IPS-18c (cell line): Measurements from ENCODE around the gene TBC1D22A.

Experiments used
- H3K4me3 ChIP-seq: 2 replicates; pipeline ENCODE4 v1.7.0; 2013; ENCODE audit warnings: low read depth, mild to moderate bottlenecking, low read length, moderate library complexity; ENCODE audit not compliant: insufficient read depth
- H3K9me3 ChIP-seq: one replicate; pipeline ENCODE4 v1.6.1; 2013; ENCODE audit warnings: mild to moderate bottlenecking, low read length, moderate library complexity; ENCODE audit not compliant: control insufficient read depth, insufficient read depth

TBC1D22A gene

DNA sequence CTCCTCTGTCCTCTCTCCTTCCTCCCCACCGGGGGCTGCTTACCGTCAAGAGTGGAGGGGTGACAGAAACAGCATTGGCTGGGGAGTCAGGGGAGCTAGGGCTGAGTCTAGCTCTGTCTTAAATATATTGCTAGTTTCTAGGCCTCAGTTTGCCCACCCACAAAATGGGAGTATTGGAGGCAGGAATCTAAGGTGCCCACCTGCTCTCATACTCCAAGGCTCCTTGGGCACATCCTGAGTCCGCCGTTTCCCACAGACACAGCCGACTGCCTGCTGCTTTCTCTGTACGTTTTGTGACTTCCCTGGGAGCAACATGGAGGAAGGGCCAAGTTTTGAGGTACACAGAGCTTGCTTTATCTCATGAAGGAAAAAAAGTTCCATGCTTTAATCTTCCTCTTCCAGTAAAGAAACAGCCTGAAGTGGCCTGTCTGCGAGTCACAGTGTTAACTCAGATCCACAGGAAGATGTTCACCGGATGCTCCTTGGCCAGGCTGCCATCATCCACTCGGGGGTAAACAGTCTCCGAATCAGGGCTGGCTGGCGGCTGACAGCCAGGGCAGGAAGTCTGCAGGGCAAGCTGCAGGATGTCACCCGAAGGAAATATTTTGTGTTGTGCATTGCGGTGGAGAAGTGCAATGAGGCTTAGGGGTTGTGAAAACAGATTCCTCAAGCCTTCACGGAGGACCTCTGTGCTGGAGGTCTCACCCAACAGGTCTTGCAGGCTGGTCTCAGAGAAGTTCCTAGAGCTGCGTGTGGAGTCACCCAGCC, 13.4 kb upstream of the TBC1D22A start:
- H3K9me3 ChIP-seq: no peaks in the 10 kb centered on the region
- H3K4me3 ChIP-seq: no peak overlapping the region

GRCh38 chr22:46749682-46750529, 12.5 kb upstream of the TBC1D22A start:
- no peaks in the 10 kb centered on the region for H3K9me3 ChIP-seq
- H3K4me3 ChIP-seq: no peak overlapping the region

GRCh38 chr22:46750530-46750800, 12.0 kb upstream of the TBC1D22A start:
- Histone ChIP-seq H3K9me3 (peaks cover under 1% of the 10 kb centered on the region), H3K4me3 (no peak overlapping the region)

GRCh38 chr22:46750863-46751443, 11.5 kb upstream of the TBC1D22A start:
- no peak overlapping the region for H3K4me3 ChIP-seq
- H3K9me3 ChIP-seq: peaks cover 6% of the 10 kb centered on the region

DNA sequence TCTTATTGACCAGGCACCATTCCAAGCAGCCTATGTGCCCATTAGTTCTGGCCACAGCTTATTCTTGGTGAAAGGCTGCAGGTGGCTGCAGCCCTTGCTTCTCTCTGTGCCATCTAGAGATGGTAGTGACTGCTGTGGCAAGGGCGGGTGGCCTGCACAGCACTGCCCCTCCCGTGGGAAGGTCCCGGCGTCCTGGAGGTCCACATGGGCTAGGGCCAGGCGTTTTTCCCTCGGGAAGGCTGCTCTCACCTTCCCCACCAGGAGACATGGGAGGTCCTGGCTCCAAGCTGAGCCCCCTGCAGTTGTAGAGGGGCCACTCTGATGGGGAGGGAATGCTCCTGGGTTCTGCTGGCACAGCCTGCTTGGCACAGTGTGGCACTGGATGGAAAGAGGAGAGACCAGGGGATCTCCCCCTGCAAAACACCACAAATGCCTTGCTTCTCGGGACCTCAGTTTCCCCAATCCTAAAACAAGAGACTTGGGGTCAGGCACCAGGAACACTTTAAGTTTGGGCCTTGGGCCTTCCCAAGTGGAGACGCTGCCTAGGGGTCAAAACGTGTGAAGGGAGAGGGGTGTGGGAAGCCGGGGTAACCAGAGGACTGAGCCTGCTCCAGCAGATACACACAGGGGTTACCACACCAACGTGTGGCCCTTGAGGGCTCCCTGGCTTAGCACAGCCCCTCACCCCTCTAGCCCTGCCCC, 10.0 kb upstream of the TBC1D22A start:
- Histone ChIP-seq H3K9me3 (peaks cover 17% of the 10 kb centered on the region), H3K4me3 (no peak overlapping the region)

GRCh38 chr22:46752988-46753310, 9.5 kb upstream of the TBC1D22A start:
- Histone ChIP-seq H3K9me3 (peaks cover 17% of the 10 kb centered on the region), H3K4me3 (no peak overlapping the region)

GRCh38 chr22:46753360-46753759, 9.1 kb upstream of the TBC1D22A start:
- H3K9me3 ChIP-seq: peaks cover 17% of the 10 kb centered on the region
- H3K4me3 ChIP-seq: no peak overlapping the region

DNA sequence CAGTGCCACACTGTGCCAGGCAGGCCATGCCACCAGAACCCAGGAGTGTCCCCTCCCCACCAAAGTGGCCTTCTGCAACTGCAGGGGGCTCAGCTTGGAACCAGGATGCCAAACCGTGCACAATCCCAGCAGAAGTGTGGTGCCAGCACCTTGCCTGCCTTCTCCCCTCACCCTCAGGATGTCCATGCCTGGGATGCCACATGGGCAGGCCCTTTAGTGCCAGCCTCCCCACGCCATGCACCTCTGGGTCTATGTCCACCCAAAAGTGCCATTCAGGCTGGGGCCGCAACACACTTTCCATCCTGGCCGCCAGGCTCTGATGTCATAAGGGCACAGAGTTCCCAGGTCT, 8.7 kb upstream of the TBC1D22A start:
- Histone ChIP-seq H3K9me3 (peaks cover 17% of the 10 kb centered on the region), H3K4me3 (no peak overlapping the region)

GRCh38 chr22:46754110-46754799, 8.2 kb upstream of the TBC1D22A start:
- H3K4me3 ChIP-seq: no peak overlapping the region
- H3K9me3 ChIP-seq: peaks cover 17% of the 10 kb centered on the region

DNA sequence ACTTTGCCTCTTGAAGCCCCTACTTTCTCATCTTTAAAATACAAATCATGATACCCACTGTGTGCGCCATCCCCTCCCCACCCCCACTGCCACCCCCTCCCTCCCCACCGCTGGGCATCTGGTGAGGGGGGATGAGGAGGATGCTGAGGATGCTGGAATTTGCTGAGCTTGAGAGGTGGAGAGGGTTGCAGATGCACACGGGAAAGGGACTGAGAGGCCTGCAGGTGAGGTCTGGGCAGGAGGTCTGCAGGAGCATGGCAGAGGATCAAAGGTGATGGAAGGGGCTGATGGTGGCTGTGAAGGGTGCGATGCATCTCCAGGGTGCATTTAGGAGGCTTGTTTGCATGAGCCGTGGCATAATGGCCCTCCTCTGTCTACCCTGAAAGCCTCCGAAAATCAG, 7.6 kb upstream of the TBC1D22A start:
- peaks cover 17% of the 10 kb centered on the region for H3K9me3 ChIP-seq
- no peak overlapping the region for H3K4me3 ChIP-seq

- peak overlapping the region; percentile 24; the same call in 1 of the 2 replicates for H3K4me3 ChIP-seq
- H3K9me3 ChIP-seq: peaks cover 17% of the 10 kb centered on the region
Measured at GRCh38 chr22:46755525-46755924, 6.9 kb upstream of the TBC1D22A start.

DNA sequence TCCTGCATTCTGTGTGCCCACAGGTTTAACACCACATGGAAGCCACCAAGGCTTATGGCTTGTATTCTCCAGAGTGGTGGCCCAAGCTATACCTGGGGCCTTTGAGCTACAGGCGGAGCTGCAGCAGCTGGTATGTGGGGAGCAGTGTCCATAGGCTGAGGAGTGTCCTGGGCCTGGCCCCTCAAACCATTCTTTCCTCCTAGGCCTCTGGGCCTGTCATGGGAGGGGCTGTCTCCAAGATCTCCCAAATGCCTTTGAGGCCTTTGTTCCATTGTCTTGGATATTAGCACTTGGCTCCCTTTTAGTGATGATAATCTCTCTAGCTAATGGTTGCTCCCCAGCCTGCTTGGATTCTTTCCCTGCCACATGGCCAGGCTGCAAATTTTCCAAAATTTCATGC, 6.4 kb upstream of the TBC1D22A start:
- Histone ChIP-seq H3K9me3 (peaks cover 17% of the 10 kb centered on the region), H3K4me3 (no peak overlapping the region)

GRCh38 chr22:46757104-46757503, 5.3 kb upstream of the TBC1D22A start:
- no peak overlapping the region for H3K4me3 ChIP-seq
- H3K9me3 ChIP-seq: peaks cover 17% of the 10 kb centered on the region

- Histone ChIP-seq H3K9me3 (peaks cover 17% of the 10 kb centered on the region), H3K4me3 (no peak overlapping the region)
Measured at GRCh38 chr22:46758121-46758520, 4.3 kb upstream of the TBC1D22A start.

GRCh38 chr22:46758867-46759290, 3.6 kb upstream of the TBC1D22A start:
- Histone ChIP-seq H3K9me3 (peaks cover 17% of the 10 kb centered on the region), H3K4me3 (no peak overlapping the region)

- peaks cover 11% of the 10 kb centered on the region for H3K9me3 ChIP-seq
- peak overlapping the region; percentile 5; the same call in 1 of the 2 replicates for H3K4me3 ChIP-seq
Measured at GRCh38 chr22:46761017-46761416, 1.4 kb upstream of the TBC1D22A start.

DNA sequence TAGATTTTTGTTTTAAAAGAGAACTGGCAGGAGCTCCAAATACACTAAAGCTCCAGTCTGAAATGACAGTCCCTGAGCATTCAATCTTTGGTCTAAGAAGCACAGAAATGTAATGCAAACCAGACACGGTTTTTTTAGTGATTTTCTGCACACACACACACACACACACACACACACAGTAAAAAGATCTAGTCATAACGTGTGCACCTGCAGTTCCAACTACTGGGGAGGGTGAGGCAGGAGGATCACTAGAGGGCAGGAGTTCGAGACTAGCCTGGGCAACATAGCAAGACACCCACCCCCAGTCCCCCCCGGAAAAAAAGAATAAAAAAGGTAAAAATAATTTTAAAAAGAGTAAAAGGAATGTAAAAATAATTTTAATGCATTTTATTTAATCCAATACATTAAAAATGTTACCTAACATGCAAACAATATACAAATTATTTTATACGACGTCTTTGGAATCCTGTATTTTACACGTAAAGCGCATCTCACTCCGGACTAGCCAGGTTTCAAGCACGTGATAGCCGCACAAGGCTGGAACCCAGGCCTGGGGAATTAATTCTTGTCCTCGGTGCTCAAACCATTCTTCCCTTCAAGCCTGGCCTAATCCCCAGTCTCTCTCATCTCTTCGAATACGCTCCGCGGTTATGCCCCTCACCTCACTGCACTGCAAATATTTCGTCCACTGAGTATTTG, 762 bp upstream of the TBC1D22A start:
- Histone ChIP-seq H3K9me3 (peaks cover 4% of the 10 kb centered on the region), H3K4me3 (peak overlapping the region; percentile 96)
